Astrocyte of the spinal cord (primary cell): ENCODE data around the gene RBM26.

Experiments
- DNase-seq: peaks from one replicate; pipeline ENCODE4 v3.0.0; 2011; ENCODE audit warnings: low read depth, low spot score
- H3K4me3 ChIP-seq: 2 replicates; pipeline ENCODE4 v1.5.1; 2011; ENCODE audit warnings: low read depth, mild to moderate bottlenecking, low read length, moderate library complexity
- CTCF ChIP-seq: IDR thresholded peaks from 2 replicates; pipeline ENCODE4 v1.5.1; 2012; ENCODE audit warnings: low read depth, mild to moderate bottlenecking, low read length, inconsistent platforms
- in situ Hi-C: cut with HindIII; loops from 2 replicates; pipeline ENCODE4 v1.10.0; 2017; ENCODE audit warnings: low sequenced_read_pairs

RBM26 gene

GRCh38 chr13:79373916-79374315, 32.1 kb downstream of the RBM26 start:
- TF ChIP-seq CTCF: no peak
- DNase-seq: no peak
- H3K4me3 ChIP-seq: no peak overlapping the region
- in situ Hi-C loops: no loop called here

- no peak for TF ChIP-seq CTCF
- peak; percentile 14 for DNase-seq
- H3K4me3 ChIP-seq: no peak overlapping the region
- in situ Hi-C loops: no loop called here
Measured at GRCh38 chr13:79369226-79369625, 36.8 kb downstream of the RBM26 start.

- no peak for TF ChIP-seq CTCF
- in situ Hi-C loops: no loop called here
- DNase-seq: no peak
- no peak overlapping the region for H3K4me3 ChIP-seq
Measured at GRCh38 chr13:79365981-79366380, 40.1 kb downstream of the RBM26 start.

GRCh38 chr13:79361299-79361698, 44.8 kb downstream of the RBM26 start:
- H3K4me3 ChIP-seq: no peak overlapping the region
- no peak for TF ChIP-seq CTCF
- in situ Hi-C loops: no loop called here
- DNase-seq: no peak

- H3K4me3 ChIP-seq: no peak overlapping the region
- no peak for TF ChIP-seq CTCF
- DNase-seq: no peak
- in situ Hi-C loops: no loop called here
Measured at GRCh38 chr13:79360095-79360494, 46.0 kb downstream of the RBM26 start.

- in situ Hi-C loops: no loop called here
- H3K4me3 ChIP-seq: no peak overlapping the region
- no peak for TF ChIP-seq CTCF
- DNase-seq: no peak
Measured at GRCh38 chr13:79359064-79359463, 47.0 kb downstream of the RBM26 start.

GRCh38 chr13:79354285-79354684, 51.8 kb downstream of the RBM26 start:
- H3K4me3 ChIP-seq: no peak overlapping the region
- no peak for TF ChIP-seq CTCF
- DNase-seq: no peak
- in situ Hi-C loops: no loop called here
